Measurements from ENCODE around the gene COL8A1. TPM values are rescaled to one million over a fixed set of nuclear protein-coding genes. Genes with fewer than 3 reads are reported as not detected.

COL8A1 gene
- total and polyA plus RNA-seq, 10 of the 15 experiments (the other 5 are each of a cell fraction or from before 2014, with no cell fraction given) = 0.04 to 0.73 (median 0.10) TPM; not detected in 5

DNA sequence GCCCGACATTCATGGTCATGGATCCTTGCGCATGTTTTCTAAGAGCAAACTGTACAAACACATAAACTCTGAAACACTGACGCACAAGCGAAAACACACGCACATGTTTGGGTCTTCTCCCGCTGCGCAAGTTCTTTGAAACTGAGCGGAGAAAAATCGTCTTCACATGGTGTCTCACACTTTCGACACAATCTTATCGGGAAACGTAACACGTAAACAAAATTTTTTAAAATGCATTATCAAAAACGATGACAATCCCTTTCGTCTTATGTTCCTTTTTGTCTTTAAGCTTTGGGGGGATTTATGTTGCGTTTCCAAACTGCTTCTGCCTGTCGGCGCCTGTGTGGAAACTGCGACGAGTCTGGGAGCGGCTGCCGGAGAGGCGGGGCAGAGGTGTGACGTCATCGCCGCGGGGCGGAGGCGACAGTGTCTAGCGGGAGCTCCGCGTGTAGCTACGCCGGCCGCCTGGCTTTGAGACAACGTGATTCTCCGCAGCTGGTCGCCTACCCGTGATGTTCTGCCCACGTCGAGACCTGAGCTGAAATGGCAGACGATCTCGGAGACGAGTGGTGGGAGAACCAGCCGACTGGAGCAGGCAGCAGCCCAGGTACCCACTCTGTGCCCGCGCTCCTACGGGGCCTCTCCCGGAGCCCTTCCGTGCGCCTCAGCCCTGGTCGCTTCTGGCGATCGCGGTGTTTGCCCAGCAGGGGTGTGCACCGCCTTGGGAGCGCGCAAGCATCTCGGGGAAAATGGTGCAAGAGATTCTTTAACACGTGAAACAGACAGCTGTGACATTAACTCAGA, 179.2 kb downstream of the COL8A1 start, which contains the start of gene CMSS1 (continued):
- TF ChIP-seq, protein P1, sequence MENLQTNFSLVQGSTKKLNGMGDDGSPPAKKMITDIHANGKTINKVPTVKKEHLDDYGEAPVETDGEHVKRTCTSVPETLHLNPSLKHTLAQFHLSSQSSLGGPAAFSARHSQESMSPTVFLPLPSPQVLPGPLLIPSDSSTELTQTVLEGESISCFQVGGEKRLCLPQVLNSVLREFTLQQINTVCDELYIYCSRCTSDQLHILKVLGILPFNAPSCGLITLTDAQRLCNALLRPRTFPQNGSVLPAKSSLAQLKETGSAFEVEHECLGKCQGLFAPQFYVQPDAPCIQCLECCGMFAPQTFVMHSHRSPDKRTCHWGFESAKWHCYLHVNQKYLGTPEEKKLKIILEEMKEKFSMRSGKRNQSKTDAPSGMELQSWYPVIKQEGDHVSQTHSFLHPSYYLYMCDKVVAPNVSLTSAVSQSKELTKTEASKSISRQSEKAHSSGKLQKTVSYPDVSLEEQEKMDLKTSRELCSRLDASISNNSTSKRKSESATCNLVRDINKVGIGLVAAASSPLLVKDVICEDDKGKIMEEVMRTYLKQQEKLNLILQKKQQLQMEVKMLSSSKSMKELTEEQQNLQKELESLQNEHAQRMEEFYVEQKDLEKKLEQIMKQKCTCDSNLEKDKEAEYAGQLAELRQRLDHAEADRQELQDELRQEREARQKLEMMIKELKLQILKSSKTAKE (IDR thresholded peaks at IDR 0.05; ENCODE audit: low read depth, poor library complexity, severe bottlenecking) = peak; percentile 97
- TF ChIP-seq RAD21 (IDR thresholded peaks at IDR 0.05; ENCODE audit: insufficient read depth, low read depth, low read length) (no peak), MEF2A (IDR thresholded peaks at IDR 0.05; ENCODE audit: insufficient read depth, low read depth, low read length) (no peak), KAT2A (conservative IDR thresholded peaks at IDR 0.05; ENCODE audit: control insufficient read depth, low read depth, low read length) (no peak), ZSCAN29 (IDR thresholded peaks at IDR 0.05) (no peak), STAT3 (IDR thresholded peaks at IDR 0.05; ENCODE audit: low read depth, low read length) (no peak), RB1 (IDR thresholded peaks at IDR 0.05; ENCODE audit: borderline replicate concordance) (peak; percentile 66)
- TF ChIP-seq, protein P2, sequence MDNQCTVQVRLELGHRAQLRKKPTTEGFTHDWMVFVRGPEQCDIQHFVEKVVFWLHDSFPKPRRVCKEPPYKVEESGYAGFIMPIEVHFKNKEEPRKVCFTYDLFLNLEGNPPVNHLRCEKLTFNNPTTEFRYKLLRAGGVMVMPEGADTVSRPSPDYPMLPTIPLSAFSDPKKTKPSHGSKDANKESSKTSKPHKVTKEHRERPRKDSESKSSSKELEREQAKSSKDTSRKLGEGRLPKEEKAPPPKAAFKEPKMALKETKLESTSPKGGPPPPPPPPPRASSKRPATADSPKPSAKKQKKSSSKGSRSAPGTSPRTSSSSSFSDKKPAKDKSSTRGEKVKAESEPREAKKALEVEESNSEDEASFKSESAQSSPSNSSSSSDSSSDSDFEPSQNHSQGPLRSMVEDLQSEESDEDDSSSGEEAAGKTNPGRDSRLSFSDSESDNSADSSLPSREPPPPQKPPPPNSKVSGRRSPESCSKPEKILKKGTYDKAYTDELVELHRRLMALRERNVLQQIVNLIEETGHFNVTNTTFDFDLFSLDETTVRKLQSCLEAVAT (IDR thresholded peaks at IDR 0.05) = peak; percentile 83
- TF ChIP-seq, protein P3, sequence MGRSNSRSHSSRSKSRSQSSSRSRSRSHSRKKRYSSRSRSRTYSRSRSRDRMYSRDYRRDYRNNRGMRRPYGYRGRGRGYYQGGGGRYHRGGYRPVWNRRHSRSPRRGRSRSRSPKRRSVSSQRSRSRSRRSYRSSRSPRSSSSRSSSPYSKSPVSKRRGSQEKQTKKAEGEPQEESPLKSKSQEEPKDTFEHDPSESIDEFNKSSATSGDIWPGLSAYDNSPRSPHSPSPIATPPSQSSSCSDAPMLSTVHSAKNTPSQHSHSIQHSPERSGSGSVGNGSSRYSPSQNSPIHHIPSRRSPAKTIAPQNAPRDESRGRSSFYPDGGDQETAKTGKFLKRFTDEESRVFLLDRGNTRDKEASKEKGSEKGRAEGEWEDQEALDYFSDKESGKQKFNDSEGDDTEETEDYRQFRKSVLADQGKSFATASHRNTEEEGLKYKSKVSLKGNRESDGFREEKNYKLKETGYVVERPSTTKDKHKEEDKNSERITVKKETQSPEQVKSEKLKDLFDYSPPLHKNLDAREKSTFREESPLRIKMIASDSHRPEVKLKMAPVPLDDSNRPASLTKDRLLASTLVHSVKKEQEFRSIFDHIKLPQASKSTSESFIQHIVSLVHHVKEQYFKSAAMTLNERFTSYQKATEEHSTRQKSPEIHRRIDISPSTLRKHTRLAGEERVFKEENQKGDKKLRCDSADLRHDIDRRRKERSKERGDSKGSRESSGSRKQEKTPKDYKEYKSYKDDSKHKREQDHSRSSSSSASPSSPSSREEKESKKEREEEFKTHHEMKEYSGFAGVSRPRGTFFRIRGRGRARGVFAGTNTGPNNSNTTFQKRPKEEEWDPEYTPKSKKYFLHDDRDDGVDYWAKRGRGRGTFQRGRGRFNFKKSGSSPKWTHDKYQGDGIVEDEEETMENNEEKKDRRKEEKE (IDR thresholded peaks at IDR 0.05) = no peak
- TF ChIP-seq, protein P4, sequence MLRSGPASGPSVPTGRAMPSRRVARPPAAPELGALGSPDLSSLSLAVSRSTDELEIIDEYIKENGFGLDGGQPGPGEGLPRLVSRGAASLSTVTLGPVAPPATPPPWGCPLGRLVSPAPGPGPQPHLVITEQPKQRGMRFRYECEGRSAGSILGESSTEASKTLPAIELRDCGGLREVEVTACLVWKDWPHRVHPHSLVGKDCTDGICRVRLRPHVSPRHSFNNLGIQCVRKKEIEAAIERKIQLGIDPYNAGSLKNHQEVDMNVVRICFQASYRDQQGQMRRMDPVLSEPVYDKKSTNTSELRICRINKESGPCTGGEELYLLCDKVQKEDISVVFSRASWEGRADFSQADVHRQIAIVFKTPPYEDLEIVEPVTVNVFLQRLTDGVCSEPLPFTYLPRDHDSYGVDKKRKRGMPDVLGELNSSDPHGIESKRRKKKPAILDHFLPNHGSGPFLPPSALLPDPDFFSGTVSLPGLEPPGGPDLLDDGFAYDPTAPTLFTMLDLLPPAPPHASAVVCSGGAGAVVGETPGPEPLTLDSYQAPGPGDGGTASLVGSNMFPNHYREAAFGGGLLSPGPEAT (IDR thresholded peaks at IDR 0.05; ENCODE audit: low read depth) = peak; percentile 96
- TF ChIP-seq, protein P5, sequence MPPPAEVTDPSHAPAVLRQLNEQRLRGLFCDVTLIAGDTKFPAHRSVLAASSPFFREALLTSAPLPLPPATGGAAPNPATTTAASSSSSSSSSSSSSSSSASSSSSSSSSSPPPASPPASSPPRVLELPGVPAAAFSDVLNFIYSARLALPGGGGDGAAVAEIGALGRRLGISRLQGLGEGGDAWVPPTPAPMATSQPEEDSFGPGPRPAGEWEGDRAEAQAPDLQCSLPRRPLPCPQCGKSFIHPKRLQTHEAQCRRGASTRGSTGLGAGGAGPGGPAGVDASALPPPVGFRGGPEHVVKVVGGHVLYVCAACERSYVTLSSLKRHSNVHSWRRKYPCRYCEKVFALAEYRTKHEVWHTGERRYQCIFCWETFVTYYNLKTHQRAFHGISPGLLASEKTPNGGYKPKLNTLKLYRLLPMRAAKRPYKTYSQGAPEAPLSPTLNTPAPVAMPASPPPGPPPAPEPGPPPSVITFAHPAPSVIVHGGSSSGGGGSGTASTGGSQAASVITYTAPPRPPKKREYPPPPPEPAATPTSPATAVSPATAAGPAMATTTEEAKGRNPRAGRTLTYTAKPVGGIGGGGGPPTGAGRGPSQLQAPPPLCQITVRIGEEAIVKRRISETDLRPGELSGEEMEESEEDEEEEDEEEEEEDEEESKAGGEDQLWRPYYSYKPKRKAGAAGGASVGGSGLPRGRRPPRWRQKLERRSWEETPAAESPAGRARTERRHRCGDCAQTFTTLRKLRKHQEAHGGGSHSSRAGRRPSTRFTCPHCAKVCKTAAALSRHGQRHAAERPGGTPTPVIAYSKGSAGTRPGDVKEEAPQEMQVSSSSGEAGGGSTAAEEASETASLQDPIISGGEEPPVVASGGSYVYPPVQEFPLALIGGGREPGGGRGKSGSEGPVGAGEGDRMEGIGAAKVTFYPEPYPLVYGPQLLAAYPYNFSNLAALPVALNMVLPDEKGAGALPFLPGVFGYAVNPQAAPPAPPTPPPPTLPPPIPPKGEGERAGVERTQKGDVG (CRISPR knock-in tag; IDR thresholded peaks at IDR 0.05) = no peak
- TF ChIP-seq, protein P6, sequence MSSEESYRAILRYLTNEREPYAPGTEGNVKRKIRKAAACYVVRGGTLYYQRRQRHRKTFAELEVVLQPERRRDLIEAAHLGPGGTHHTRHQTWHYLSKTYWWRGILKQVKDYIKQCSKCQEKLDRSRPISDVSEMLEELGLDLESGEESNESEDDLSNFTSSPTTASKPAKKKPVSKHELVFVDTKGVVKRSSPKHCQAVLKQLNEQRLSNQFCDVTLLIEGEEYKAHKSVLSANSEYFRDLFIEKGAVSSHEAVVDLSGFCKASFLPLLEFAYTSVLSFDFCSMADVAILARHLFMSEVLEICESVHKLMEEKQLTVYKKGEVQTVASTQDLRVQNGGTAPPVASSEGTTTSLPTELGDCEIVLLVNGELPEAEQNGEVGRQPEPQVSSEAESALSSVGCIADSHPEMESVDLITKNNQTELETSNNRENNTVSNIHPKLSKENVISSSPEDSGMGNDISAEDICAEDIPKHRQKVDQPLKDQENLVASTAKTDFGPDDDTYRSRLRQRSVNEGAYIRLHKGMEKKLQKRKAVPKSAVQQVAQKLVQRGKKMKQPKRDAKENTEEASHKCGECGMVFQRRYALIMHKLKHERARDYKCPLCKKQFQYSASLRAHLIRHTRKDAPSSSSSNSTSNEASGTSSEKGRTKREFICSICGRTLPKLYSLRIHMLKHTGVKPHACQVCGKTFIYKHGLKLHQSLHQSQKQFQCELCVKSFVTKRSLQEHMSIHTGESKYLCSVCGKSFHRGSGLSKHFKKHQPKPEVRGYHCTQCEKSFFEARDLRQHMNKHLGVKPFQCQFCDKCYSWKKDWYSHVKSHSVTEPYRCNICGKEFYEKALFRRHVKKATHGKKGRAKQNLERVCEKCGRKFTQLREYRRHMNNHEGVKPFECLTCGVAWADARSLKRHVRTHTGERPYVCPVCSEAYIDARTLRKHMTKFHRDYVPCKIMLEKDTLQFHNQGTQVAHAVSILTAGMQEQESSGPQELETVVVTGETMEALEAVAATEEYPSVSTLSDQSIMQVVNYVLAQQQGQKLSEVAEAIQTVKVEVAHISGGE (CRISPR knock-in tag; IDR thresholded peaks at IDR 0.05) = no peak

Data from GM12878 (cell line).